Vagina (tissue), 2 donors: ENCODE measurements around the gene ONECUT2.

ENCODE experiments used
- CTCF ChIP-seq, 3 experiments: fragments of 450-650 bp in 2 of 3; fragments of 200-600 bp in 1 of 3; sonication (generic) in 1 of 3; IDR thresholded peaks; one replicate each; pipeline ENCODE4 v1.5.1; 2017 to 2019; ENCODE audit warnings: antibody characterized with exemption in 3 of 3, mild to moderate bottlenecking in 2 of 3, moderate library complexity in 2 of 3
- POLR2AphosphoS5 ChIP-seq, 2 donors: sonication (generic); formaldehyde crosslinking; IDR thresholded peaks; one replicate each; pipeline ENCODE4 v1.9.0; 2017; ENCODE audit warnings: antibody characterized with exemption in 2 of 2, mild to moderate bottlenecking in 2 of 2, low read depth in 1 of 2; ENCODE audit not compliant: insufficient read depth in 1 of 2

- TF ChIP-seq CTCF (IDR thresholded peaks at IDR 0.05), result no peak
- no peak for TF ChIP-seq POLR2AphosphoS5 (IDR thresholded peaks at IDR 0.05; ENCODE audit: insufficient read depth in 1 of 2, low read depth in 1 of 2)
These were observed at the start of gene ONECUT2 for GRCh38 chr18:57434536-57435494.
